Activated CD8-positive, alpha-beta memory T cell treated with anti-CD3 and anti-CD28 coated beads for 36 hours (primary cell): ENCODE data around the gene SELENOI. TPM values are rescaled to one million over a fixed set of nuclear protein-coding genes. Genes with fewer than 3 reads are reported as not detected.
"Not testable (repeated sequence)": the region's sequence is repeated elsewhere in the genome, so short reads cannot be mapped to it uniquely, and the experiment has no call there.

Source experiments
- CTCF ChIA-PET: fragments of 350-600 bp; sonication (Branson Sonifier 250); formaldehyde crosslinking; loops from one replicate; lab custom pipeline; 2021; ENCODE audit warnings: antibody characterized with exemption; lab: Charles Lee
- POLR2A ChIA-PET: fragments of 350-600 bp; sonication (Branson Sonifier 250); formaldehyde crosslinking; loops from one replicate; lab custom pipeline; 2021; ENCODE audit warnings: antibody characterized with exemption; lab: Charles Lee
- total RNA-seq, 2 experiments: library from RNA; stranded (reverse); gene quantifications; one replicate each; pipeline ENCODE4 v1.2.3, GENCODE V29; 2021

Gene SELENOI
- total RNA-seq, result 10 to 100 TPM; 58.4 to 63.9 TPM

- POLR2A ChIA-PET, result interaction anchor here (0.6 to 2.3 kb wide), 3 partner anchors 9 to 530 kb away, joined by 3 to 11 read pairs (median 5); partner anchors contain the start of genes HADHA and HADHB
These were observed at the start of gene SELENOI for GRCh38 chr2:26345545-26346453. Gene SELENOI, plus strand, starts transcription at chr2:26346143. Its CDS starts 90 bp downstream, at chr2:26346233.

GRCh38 chr2:26297061-26297460 lies 48.9 kb upstream of the SELENOI start:
- ChIA-PET CTCF (no interaction called here), POLR2A (no interaction called here)

More at GRCh38 chr2:26345545-26346453, at the start of gene SELENOI:
- CTCF ChIA-PET, result interaction anchor here (1.1 kb wide), 1 partner anchor 10 kb away, joined by 3 read pairs; no protein-coding TSS in a partner anchor

GRCh38 chr2:26298286-26298637 lies 47.7 kb upstream of the SELENOI start:
- ChIA-PET POLR2A (interaction anchor here (0.5 to 0.6 kb wide), 2 partner anchors 41 to 405 kb away, joined by 4 read pairs; no protein-coding TSS in a partner anchor), CTCF (no interaction called here)

GRCh38 chr2:26298638-26299393 lies 47.1 kb upstream of the SELENOI start:
- ChIA-PET POLR2A (interaction anchor here (0.5 to 0.6 kb wide), 2 partner anchors 42 to 405 kb away, joined by 4 read pairs; no protein-coding TSS in a partner anchor), CTCF (no interaction called here)

- CTCF ChIA-PET, result no interaction called here
These were observed 46.4 kb upstream of the SELENOI start for GRCh38 chr2:26299471-26300101.

GRCh38 chr2:26300234-26300925 lies 45.6 kb upstream of the SELENOI start:
- POLR2A ChIA-PET, result no interaction called here

More at GRCh38 chr2:26299471-26300101, 46.4 kb upstream of the SELENOI start:
- POLR2A ChIA-PET, result no interaction called here

GRCh38 chr2:26302846-26303245 lies 43.1 kb upstream of the SELENOI start:
- ChIA-PET CTCF (no interaction called here), POLR2A (no interaction called here)

More at GRCh38 chr2:26300234-26300925, 45.6 kb upstream of the SELENOI start:
- CTCF ChIA-PET, result no interaction called here

GRCh38 chr2:26305094-26305493 lies 40.8 kb upstream of the SELENOI start:
- CTCF ChIA-PET, POLR2A ChIA-PET: not testable (repeated sequence)

GRCh38 chr2:26305540-26305939 lies 40.4 kb upstream of the SELENOI start:
- CTCF ChIA-PET, result no interaction called here
- POLR2A ChIA-PET, result interaction anchor here (0.6 kb wide), 1 partner anchor 230 kb away, joined by 3 read pairs; no protein-coding TSS in a partner anchor

- ChIA-PET POLR2A (no interaction called here), CTCF (interaction anchor here (0.9 kb wide), 1 partner anchor 9 kb away, joined by 3 read pairs; no protein-coding TSS in a partner anchor)
These were observed 36.0 kb upstream of the SELENOI start for GRCh38 chr2:26309921-26310320.

- ChIA-PET POLR2A (no interaction called here), CTCF (no interaction called here)
These were observed 33.5 kb upstream of the SELENOI start for GRCh38 chr2:26312471-26312870.

GRCh38 chr2:26313446-26313845 lies 32.5 kb upstream of the SELENOI start:
- POLR2A ChIA-PET, result no interaction called here
- CTCF ChIA-PET, result no interaction called here

- POLR2A ChIA-PET, result no interaction called here
- CTCF ChIA-PET, result no interaction called here
These were observed 31.7 kb upstream of the SELENOI start for GRCh38 chr2:26314243-26314642.

- ChIA-PET POLR2A (no interaction called here), CTCF (no interaction called here)
These were observed 29.9 kb upstream of the SELENOI start for GRCh38 chr2:26316041-26316440.

GRCh38 chr2:26316845-26317244 lies 29.1 kb upstream of the SELENOI start:
- ChIA-PET CTCF (no interaction called here), POLR2A (no interaction called here)

- POLR2A ChIA-PET, result no interaction called here
These were observed 28.4 kb upstream of the SELENOI start for GRCh38 chr2:26317377-26318105.

GRCh38 chr2:26318950-26319349 lies 27.0 kb upstream of the SELENOI start:
- ChIA-PET CTCF (interaction anchor here (0.9 to 1.1 kb wide), 2 partner anchors 9 to 368 kb away, joined by 3 to 4 read pairs; no protein-coding TSS in a partner anchor), POLR2A (interaction anchor here (0.6 kb wide), 1 partner anchor 465 kb away, joined by 6 read pairs; no protein-coding TSS in a partner anchor)

More at GRCh38 chr2:26317377-26318105, 28.4 kb upstream of the SELENOI start:
- CTCF ChIA-PET, result no interaction called here

- POLR2A ChIA-PET, CTCF ChIA-PET: not testable (repeated sequence)
These were observed 21.5 kb upstream of the SELENOI start for GRCh38 chr2:26324479-26324878.
